ENCODE data around the gene WRNIP1.

- no peak for TF ChIP-seq CTCF (conservative IDR thresholded peaks at IDR 0.05 in 1 of 2, IDR thresholded peaks at IDR 0.05 in 1 of 2; ENCODE audit: low read depth in 1 of 2, low read length in 2 of 2)
- no peak for TF ChIP-seq EZH2 (IDR thresholded peaks at IDR 0.05; ENCODE audit: low read length, missing control alignments)
These were observed 48.1 kb upstream of the WRNIP1 start for GRCh38 chr6:2716936-2717700.

Measured in fibroblast of lung (primary cell).